Left lung (tissue), 10 donors: ENCODE data around the gene PKP4. TPM values are rescaled to one million over a fixed set of nuclear protein-coding genes. Genes with fewer than 3 reads are reported as not detected.
A peak's percentile ranks its signal among the peaks of the same experiment; 100 is the strongest.

Source experiments
- ATAC-seq: fragments of 200-7000 bp; cut with Tn5 transposase; one replicate; pipeline ENCODE4 v1.9.1; 2020; ENCODE audit warnings: moderate library complexity
- DNase-seq, 4 donors: peaks; one replicate each; pipeline ENCODE4 v3.0.0-alpha.2; 2013 to 2020
- H3K27ac ChIP-seq, 2 donors: fragments of 200-600 bp; sonication (generic) in 1 of 2; one replicate each; pipeline versions ENCODE4 v1.5.0 to v1.8.0; 2020 to 2021
- H3K27me3 ChIP-seq, 2 donors: fragments of 200-600 bp; sonication (generic) in 1 of 2; one replicate each; pipeline versions ENCODE4 v1.5.0 to v1.8.0; 2020 to 2021
- H3K36me3 ChIP-seq, 2 donors: fragments of 200-600 bp; sonication (generic) in 1 of 2; one replicate each; pipeline versions ENCODE4 v1.5.0 to v1.8.0; 2020 to 2021
- H3K4me1 ChIP-seq, 2 donors: fragments of 200-600 bp; one replicate each; pipeline ENCODE4 v1.8.0; 2021
- H3K4me3 ChIP-seq, 2 donors: fragments of 200-600 bp; sonication (generic) in 1 of 2; one replicate each; pipeline versions ENCODE4 v1.5.0 to v1.8.0; 2020 to 2021; ENCODE audit warnings: mild to moderate bottlenecking in 1 of 2
- H3K9me3 ChIP-seq, 2 donors: fragments of 200-600 bp; sonication (generic) in 1 of 2; one replicate each; pipeline versions ENCODE4 v1.5.0 to v1.8.0; 2020 to 2021
- intact Hi-C, 2 donors: fragments of 100-400 bp; cut with DNase I; formaldehyde crosslinking; loops; one replicate each; pipeline versions ENCODE4 v1.11.2 to v1.14.2; 2022
- polyA plus RNA-seq, 6 donors: library from polyadenylated mRNA; unstranded; fragments of 120-200 nt; gene quantifications; one replicate each; pipeline ENCODE4 v1.2.1, GENCODE V29; 2013; ENCODE audit not compliant: insufficient read length in 6 of 6
- total RNA-seq, 2 donors: library from RNA; stranded (reverse); fragmentation: NEBNext Ultra II Directional; extraction: Animal tissue kit (Norgen Biotek cat#: 25700); gene quantifications; one replicate each; pipeline ENCODE4 v1.2.1, GENCODE V29; 2021
- TF ChIP-seq, protein P1 (sequence below), 2 donors: fragments of 200-600 bp; sonication (generic) in 1 of 2; IDR thresholded peaks; one replicate each; pipeline versions ENCODE4 v1.5.0 to v1.8.0; 2021; ENCODE audit warnings: antibody characterized with exemption in 2 of 2
- donor health status: DM: no; HTN: yes; CAD: no.
- donor health status: DM: no; HTN: no; CAD: no.

The PKP4 gene
- total and polyA plus RNA-seq, 8 donors, result 48.3 to 129 (median 110) TPM

DNA sequence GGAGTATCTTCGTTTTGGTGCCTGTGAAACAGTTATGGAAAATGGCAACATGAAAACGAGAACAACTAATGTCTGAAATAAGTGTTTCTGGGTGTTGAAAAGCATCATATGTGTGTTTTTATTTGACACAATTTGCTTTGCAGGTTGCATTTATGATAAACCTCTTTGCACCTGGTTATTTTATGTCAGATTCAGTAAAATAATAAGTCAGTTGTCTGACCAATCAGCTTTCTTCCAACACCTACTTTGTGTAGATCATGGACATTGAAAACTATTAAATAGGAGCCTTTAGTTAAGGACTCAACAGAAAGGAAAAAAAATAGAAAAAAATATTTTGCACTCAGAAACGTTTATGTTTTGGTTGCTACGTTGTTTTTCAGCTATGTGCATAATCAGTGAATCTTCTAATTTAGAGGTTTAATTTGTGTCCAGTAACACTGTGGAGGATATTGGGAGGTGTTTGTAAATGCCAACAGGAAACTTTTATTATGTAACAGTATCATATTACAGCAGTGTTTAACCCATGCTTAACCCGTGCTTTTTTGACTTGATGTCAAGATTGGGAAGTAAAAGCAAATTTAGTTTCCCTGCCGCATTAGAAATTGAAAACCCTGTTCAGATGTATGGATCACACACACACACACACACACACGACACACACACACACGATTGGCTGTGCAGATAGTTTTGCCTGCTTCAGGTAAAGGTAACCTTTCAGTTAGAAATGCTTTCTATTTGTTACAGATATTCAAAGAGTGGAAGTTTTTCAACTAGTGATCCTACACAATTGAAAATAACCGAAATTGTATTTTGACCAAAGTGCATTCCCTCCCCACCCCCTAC lies 2.6 kb downstream of the PKP4 start:
- DNase-seq (peak in 2 of 4 donors; percentile 35 to 36), ATAC-seq (no peak)
- H3K27ac ChIP-seq, result no peak overlapping the region
- H3K27me3 ChIP-seq, result no peaks in the 10 kb centered on the region
- peak overlapping the region in 1 of 2 donors; percentile 87 for H3K4me3 ChIP-seq
- H3K4me1 ChIP-seq, result peaks cover 0 to 52% of the 10 kb centered on the region in 2 donors
- intact Hi-C loops, result loop anchor here in 1 of 2 donors (10.0 kb wide), 1 partner anchor 275 kb away; no protein-coding TSS in a partner anchor
- no peaks in the 10 kb centered on the region for H3K9me3 ChIP-seq
- TF ChIP-seq, protein P1, sequence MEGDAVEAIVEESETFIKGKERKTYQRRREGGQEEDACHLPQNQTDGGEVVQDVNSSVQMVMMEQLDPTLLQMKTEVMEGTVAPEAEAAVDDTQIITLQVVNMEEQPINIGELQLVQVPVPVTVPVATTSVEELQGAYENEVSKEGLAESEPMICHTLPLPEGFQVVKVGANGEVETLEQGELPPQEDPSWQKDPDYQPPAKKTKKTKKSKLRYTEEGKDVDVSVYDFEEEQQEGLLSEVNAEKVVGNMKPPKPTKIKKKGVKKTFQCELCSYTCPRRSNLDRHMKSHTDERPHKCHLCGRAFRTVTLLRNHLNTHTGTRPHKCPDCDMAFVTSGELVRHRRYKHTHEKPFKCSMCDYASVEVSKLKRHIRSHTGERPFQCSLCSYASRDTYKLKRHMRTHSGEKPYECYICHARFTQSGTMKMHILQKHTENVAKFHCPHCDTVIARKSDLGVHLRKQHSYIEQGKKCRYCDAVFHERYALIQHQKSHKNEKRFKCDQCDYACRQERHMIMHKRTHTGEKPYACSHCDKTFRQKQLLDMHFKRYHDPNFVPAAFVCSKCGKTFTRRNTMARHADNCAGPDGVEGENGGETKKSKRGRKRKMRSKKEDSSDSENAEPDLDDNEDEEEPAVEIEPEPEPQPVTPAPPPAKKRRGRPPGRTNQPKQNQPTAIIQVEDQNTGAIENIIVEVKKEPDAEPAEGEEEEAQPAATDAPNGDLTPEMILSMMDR (IDR thresholded peaks at IDR 0.05), result no peak
- H3K36me3 ChIP-seq, result no peaks in the 10 kb centered on the region

DNA sequence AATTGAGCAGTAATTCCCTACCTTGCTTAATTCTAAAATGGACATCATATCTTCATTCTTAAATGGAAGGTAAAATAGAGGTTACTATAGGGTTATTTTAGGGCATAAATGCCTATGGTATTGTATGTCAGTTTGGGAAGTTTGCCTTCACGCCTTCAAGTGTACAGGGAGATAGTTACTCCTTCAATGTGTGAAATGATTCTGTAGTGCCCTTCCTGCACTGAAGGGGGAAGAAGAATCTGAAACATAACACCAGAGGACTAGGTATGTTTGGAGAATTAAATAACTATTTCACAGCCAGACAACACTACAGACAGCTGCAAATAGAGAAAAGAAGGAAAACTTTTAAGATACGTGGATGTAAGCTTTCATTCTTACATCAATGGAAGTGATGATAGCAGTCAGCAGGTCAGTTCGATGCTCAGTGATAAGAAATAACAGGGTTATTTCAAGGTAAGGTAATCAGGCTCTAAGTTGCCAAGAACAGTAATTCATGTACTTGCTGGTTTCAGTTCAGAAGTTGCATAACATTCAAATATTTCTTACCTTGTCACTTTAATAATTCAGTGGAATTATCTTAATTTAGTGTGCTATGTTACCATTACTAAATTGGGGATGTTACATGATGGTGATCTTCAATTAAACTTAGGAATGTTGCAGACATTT lies 4.0 kb downstream of the PKP4 start:
- TF ChIP-seq, protein P1 (IDR thresholded peaks at IDR 0.05), result no peak
- DNase-seq (no peak), ATAC-seq (no peak)
- H3K27me3 ChIP-seq, result no peaks in the 10 kb centered on the region
- intact Hi-C loops, result no loop called here
- no peak overlapping the region for H3K27ac ChIP-seq
- peaks cover 0 to 51% of the 10 kb centered on the region in 2 donors for H3K4me1 ChIP-seq
- no peaks in the 10 kb centered on the region for H3K36me3 ChIP-seq
- no peak overlapping the region for H3K4me3 ChIP-seq
- H3K9me3 ChIP-seq, result no peaks in the 10 kb centered on the region

DNA sequence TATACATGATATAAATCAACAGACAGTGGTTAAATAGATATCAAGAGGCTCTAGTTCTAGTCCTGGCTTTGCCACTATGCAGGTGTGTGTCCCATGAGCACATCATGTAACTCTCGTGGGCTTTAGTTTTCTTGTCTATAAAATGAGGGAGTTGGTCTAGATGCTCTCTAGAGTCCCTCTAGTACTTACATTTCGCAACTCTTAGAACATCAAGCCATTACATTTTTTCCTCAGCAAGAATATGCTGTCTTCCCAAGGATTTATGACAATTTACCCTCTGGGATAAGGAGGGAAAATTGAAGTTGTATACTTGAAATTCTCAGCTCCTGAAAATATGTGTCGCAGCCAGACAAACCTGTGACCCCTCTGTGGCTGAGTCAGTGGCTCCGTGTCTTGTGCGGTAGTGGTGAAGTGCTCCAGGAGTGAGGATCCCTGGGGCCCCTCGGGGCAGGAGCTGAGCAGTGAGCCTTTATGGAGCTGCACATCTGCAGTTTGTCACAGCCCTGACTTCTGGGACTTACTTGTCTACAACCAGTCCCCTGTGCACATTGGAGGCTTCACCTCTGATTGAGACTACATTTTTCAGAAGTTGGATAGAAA lies 6.8 kb downstream of the PKP4 start:
- ATAC-seq (no peak), DNase-seq (no peak)
- TF ChIP-seq, protein P1 (IDR thresholded peaks at IDR 0.05), result no peak
- Histone ChIP-seq H3K27ac (no peak overlapping the region), H3K27me3 (no peaks in the 10 kb centered on the region), H3K36me3 (no peaks in the 10 kb centered on the region), H3K9me3 (no peaks in the 10 kb centered on the region), H3K4me3 (no peak overlapping the region), H3K4me1 (peaks cover 0 to 39% of the 10 kb centered on the region in 2 donors)
- intact Hi-C loops, result no loop called here

DNA sequence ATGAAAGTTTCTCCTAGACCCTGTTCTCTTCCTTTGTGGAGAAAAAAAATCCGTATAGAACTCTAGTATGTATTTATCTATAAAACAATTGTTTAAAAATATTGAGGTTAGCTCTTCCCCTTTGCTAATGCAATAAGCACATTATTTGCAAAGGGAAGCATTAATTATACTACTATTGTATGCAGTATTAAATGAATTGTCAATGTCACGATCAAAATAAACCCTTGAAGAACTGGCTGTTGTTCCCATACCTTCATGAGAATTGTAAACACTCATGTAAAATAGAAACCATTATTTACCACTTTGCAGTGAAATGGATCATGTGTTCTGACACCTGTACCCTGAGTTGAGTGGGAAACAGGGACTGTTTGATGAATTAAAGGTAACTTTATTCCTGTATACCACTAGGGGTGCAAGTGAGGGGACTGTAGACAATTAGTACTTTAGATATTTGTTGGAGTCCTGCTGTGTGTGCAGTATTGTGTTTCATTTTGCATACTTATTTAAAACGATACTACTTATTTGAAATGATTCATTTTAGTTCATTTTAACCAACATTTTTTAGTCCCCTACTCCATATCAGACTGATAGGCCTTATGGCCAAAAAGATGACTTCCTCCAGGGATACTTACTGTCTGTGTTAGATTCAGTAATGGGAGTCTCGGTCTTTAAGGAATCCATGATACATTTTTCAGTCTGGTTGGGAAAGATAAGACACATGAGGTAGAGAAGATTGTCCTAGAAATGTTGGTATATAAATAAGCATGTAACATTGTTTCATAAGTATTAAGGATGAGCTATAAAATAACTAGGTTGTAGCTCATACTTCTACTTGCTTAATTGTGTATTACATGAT lies 7.9 kb downstream of the PKP4 start:
- H3K36me3 ChIP-seq, result no peaks in the 10 kb centered on the region
- no peaks in the 10 kb centered on the region for H3K27me3 ChIP-seq
- peak; percentile 51 for ATAC-seq
- TF ChIP-seq, protein P1 (IDR thresholded peaks at IDR 0.05), result peak; percentile 23 to 35
- H3K4me3 ChIP-seq, result no peak overlapping the region
- intact Hi-C loops, result no loop called here
- peaks cover 0 to 28% of the 10 kb centered on the region in 2 donors for H3K4me1 ChIP-seq
- DNase-seq, result no peak
- H3K27ac ChIP-seq, result no peak overlapping the region
- no peaks in the 10 kb centered on the region for H3K9me3 ChIP-seq
